Pons (tissue), 1 donor: Measurements from ENCODE around the gene LARGE2.

Source experiments
- DNase-seq: peaks from one replicate; pipeline ENCODE4 v3.0.0-alpha.2; 2016; ENCODE audit warnings: low spot score

The LARGE2 gene

GRCh38 chr11:45915446-45915845 is 7.0 kb upstream of the LARGE2 start:
- no peak for DNase-seq

- DNase-seq: no peak
Measured at GRCh38 chr11:45917286-45917622, 5.2 kb upstream of the LARGE2 start.

- peak; percentile 98 for DNase-seq
Measured at GRCh38 chr11:45917623-45918330, 4.7 kb upstream of the LARGE2 start, which contains the start of gene PEX16. PEX16 (minus strand) TSS chr11:45917877; CDS start chr11:45917811, 66 bp downstream.

GRCh38 chr11:45918331-45918941 is 4.0 kb upstream of the LARGE2 start:
- DNase-seq: peak; percentile 80

GRCh38 chr11:45918962-45919675 is 3.3 kb upstream of the LARGE2 start:
- DNase-seq: no peak

GRCh38 chr11:45919806-45920530 is 2.5 kb upstream of the LARGE2 start:
- no peak for DNase-seq

- no peak for DNase-seq
Measured at GRCh38 chr11:45920531-45921477, 1.7 kb upstream of the LARGE2 start.

GRCh38 chr11:45921561-45922424 is 663 bp upstream of the LARGE2 start:
- no peak for DNase-seq

- no peak for DNase-seq
Measured at GRCh38 chr11:45924036-45924915, 1.8 kb downstream of the LARGE2 start.

GRCh38 chr11:45924927-45925326 is 2.5 kb downstream of the LARGE2 start:
- no peak for DNase-seq

GRCh38 chr11:45925550-45925949 is 3.1 kb downstream of the LARGE2 start:
- DNase-seq: no peak

- no peak for DNase-seq
Measured at GRCh38 chr11:45926001-45926401, 3.5 kb downstream of the LARGE2 start.

- no peak for DNase-seq
Measured at GRCh38 chr11:45926536-45927331, 4.3 kb downstream of the LARGE2 start.

GRCh38 chr11:45927332-45927683 is 4.9 kb downstream of the LARGE2 start:
- no peak for DNase-seq

GRCh38 chr11:45927684-45928413 is 5.4 kb downstream of the LARGE2 start:
- no peak for DNase-seq

- no peak for DNase-seq
Measured at GRCh38 chr11:45928535-45929215, 6.2 kb downstream of the LARGE2 start.

- DNase-seq: no peak
Measured at GRCh38 chr11:45929486-45930030, 7.1 kb downstream of the LARGE2 start.
